ENCODE measurements around the gene TMEM135.

DNA sequence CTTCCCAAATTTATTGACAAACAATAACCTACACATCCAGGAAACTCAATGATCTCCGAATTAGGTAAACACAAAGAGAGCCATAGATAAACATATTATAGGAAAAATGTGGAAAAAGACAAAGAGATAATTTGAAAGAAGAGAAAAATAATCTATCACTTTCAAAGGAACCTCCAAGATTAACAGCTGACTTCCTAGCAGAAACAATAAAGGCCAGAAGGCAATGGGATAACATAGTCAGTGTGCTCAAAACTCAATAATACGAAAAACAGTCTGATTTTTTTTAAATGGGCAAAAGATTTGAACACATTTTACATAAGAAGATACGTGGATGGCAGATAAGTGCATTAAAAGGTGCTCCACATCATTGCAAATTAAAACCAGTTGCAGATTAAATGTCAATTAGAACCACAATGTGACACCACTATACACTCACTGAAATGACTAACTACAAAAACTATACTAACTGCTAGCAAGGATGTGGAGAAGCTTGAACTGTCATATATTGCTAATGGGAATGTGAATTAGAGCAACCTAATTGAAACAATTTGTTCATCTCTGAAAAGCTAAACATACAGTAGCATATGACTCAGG lies 300.4 kb downstream of the TMEM135 start:
- TF ChIP-seq CTCF (IDR thresholded peaks at IDR 0.05), result no peak
- no peak for TF ChIP-seq EZH2 (IDR thresholded peaks at IDR 0.05; ENCODE audit: borderline replicate concordance, insufficient read depth, low read depth, low read length, poor library complexity, severe bottlenecking)
